ENCODE measurements around the gene SLCO2B1.

- TF ChIP-seq, protein P1, sequence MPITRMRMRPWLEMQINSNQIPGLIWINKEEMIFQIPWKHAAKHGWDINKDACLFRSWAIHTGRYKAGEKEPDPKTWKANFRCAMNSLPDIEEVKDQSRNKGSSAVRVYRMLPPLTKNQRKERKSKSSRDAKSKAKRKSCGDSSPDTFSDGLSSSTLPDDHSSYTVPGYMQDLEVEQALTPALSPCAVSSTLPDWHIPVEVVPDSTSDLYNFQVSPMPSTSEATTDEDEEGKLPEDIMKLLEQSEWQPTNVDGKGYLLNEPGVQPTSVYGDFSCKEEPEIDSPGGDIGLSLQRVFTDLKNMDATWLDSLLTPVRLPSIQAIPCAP (CRISPR knock-in tag; IDR thresholded peaks at IDR 0.05): no peak
- TF ChIP-seq, protein P2, sequence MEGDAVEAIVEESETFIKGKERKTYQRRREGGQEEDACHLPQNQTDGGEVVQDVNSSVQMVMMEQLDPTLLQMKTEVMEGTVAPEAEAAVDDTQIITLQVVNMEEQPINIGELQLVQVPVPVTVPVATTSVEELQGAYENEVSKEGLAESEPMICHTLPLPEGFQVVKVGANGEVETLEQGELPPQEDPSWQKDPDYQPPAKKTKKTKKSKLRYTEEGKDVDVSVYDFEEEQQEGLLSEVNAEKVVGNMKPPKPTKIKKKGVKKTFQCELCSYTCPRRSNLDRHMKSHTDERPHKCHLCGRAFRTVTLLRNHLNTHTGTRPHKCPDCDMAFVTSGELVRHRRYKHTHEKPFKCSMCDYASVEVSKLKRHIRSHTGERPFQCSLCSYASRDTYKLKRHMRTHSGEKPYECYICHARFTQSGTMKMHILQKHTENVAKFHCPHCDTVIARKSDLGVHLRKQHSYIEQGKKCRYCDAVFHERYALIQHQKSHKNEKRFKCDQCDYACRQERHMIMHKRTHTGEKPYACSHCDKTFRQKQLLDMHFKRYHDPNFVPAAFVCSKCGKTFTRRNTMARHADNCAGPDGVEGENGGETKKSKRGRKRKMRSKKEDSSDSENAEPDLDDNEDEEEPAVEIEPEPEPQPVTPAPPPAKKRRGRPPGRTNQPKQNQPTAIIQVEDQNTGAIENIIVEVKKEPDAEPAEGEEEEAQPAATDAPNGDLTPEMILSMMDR (IDR thresholded peaks at IDR 0.05): no peak
- no peak for TF ChIP-seq MXD4 (CRISPR knock-in tag; IDR thresholded peaks at IDR 0.05; ENCODE audit: borderline replicate concordance)
These were observed 73.2 kb downstream of the SLCO2B1 start for GRCh38 chr11:75223954-75224643.
